Breast epithelium (tissue), 3 donors: ENCODE results near the gene PINLYP.

ENCODE experiments used
- CTCF ChIP-seq, 3 donors: fragments of 450-650 bp; IDR thresholded peaks; one replicate each; pipeline ENCODE4 v1.5.1; 2016 to 2017; ENCODE audit warnings: antibody characterized with exemption in 3 of 3, mild to moderate bottlenecking in 3 of 3, moderate library complexity in 3 of 3
- POLR2A ChIP-seq: fragments of 450-650 bp; IDR thresholded peaks from one replicate; pipeline ENCODE4 v1.6.1; 2016; ENCODE audit warnings: antibody characterized with exemption, mild to moderate bottlenecking, moderate library complexity

DNA sequence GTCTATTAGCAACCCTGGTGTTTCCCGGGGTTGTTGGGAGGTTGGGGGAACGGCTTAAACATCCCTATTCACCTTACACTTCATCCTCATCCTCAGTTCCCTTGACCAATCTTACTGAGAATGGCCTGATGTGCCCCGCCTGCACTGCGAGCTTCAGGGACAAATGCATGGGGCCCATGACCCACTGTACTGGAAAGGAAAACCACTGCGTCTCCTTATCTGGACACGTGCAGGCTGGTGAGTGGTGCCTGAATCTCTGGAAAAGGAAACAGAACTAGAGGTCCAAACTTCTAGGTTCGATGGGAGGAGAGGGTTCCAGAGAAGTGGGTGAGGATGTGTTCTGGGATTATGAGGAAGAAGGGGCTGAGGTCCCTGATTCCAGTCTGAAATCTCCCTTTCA, 5.9 kb downstream of the PINLYP start:
- TF ChIP-seq POLR2A (no peak), CTCF (IDR thresholded peaks at IDR 0.05) (no peak)
